PC-9 (cell line): Measurements from ENCODE around the gene AKR1B15. TPM values are rescaled to one million over a fixed set of nuclear protein-coding genes. Genes with fewer than 3 reads are reported as not detected.

Source experiments
- BruUV-seq: library from RNA; stranded (reverse); fragments of 400-500 nt; replicated peaks from 2 replicates; lab custom pipeline; 2021; lab: Mats Ljungman, UMichigan
- CTCF ChIA-PET: fragments of 300-600 bp; sonication (Branson Sonifier 250); formaldehyde crosslinking; loops from one replicate; lab custom pipeline; 2022; ENCODE audit warnings: antibody characterized with exemption; lab: Charles Lee
- POLR2A ChIA-PET: fragments of 300-600 bp; sonication (Branson Sonifier 250); formaldehyde crosslinking; loops from one replicate; lab custom pipeline; 2022; ENCODE audit warnings: antibody characterized with exemption; ENCODE audit not compliant: unreplicated experiment; lab: Charles Lee
- DNase-seq, 2 experiments: peaks; one replicate each; pipeline versions ENCODE4 v3.0.0 to v3.0.0-alpha.2; 2015 to 2022; ENCODE audit warnings: mixed read lengths in 1 of 2
- H2AFZ ChIP-seq: fragments of 200-600 bp; sonication (generic); 2 replicates; pipeline ENCODE4 v1.8.1; 2017; ENCODE audit warnings: antibody characterized with exemption
- H3F3A ChIP-seq: fragments of 200-600 bp; sonication (generic); 2 replicates; pipeline ENCODE4 v1.8.1; 2017; ENCODE audit warnings: antibody characterized with exemption, mild to moderate bottlenecking, low read depth; ENCODE audit not compliant: insufficient read depth
- H3K27ac ChIP-seq: fragments of 200-600 bp; sonication (generic); 2 replicates; pipeline ENCODE4 v1.6.1; 2016; ENCODE audit warnings: mixed run types
- H3K27me3 ChIP-seq: fragments of 200-600 bp; sonication (generic); 2 replicates; pipeline ENCODE4 v1.6.1; 2016; ENCODE audit warnings: low read depth, mixed run types; ENCODE audit not compliant: insufficient read depth
- H3K36me3 ChIP-seq: fragments of 200-600 bp; sonication (generic); 2 replicates; pipeline ENCODE4 v1.6.1; 2016; ENCODE audit warnings: low read depth, mixed run types
- H3K4me1 ChIP-seq: fragments of 200-600 bp; sonication (generic); replicated peaks from 2 replicates; pipeline ENCODE4 v1.6.1; 2016; ENCODE audit warnings: mixed run types; ENCODE audit not compliant: insufficient read depth
- H3K4me2 ChIP-seq: fragments of 200-600 bp; sonication (generic); 2 replicates; pipeline ENCODE4 v1.6.1; 2017; ENCODE audit warnings: mixed run types
- H3K4me3 ChIP-seq: fragments of 200-600 bp; sonication (generic); 2 replicates; pipeline ENCODE4 v1.6.1; 2016; ENCODE audit warnings: mixed run types
- H3K79me2 ChIP-seq: fragments of 200-600 bp; sonication (generic); 2 replicates; pipeline ENCODE4 v1.6.1; 2017; ENCODE audit warnings: low read depth, mixed run types
- H3K9me2 ChIP-seq: fragments of 200-600 bp; sonication (generic); 2 replicates; pipeline ENCODE4 v1.8.1; 2017; ENCODE audit warnings: mild to moderate bottlenecking; ENCODE audit not compliant: insufficient read depth
- H3K9me3 ChIP-seq: fragments of 200-600 bp; sonication (generic); 2 replicates; pipeline ENCODE4 v1.8.1; 2016; ENCODE audit warnings: low read depth; ENCODE audit not compliant: insufficient read depth
- H4K20me1 ChIP-seq: fragments of 200-600 bp; sonication (generic); 2 replicates; pipeline ENCODE4 v1.8.1; 2017; ENCODE audit not compliant: insufficient read depth
- CTCF ChIP-seq: fragments of 200-600 bp; sonication (generic); conservative IDR thresholded peaks from 2 replicates; pipeline ENCODE4 v1.6.1; 2017; ENCODE audit warnings: mixed run types, antibody characterized with exemption, mild to moderate bottlenecking, moderate library complexity
- EZH2 ChIP-seq: fragments of 200-600 bp; sonication (generic); IDR thresholded peaks from 2 replicates; pipeline ENCODE4 v1.8.0; 2017; ENCODE audit warnings: antibody characterized with exemption, low read depth
- intact Hi-C: fragments of 100-400 bp; cut with micrococcal nuclease; formaldehyde crosslinking; loops from one replicate; pipeline ENCODE4 v1.10.0; 2022; ENCODE audit not compliant: unreplicated experiment
- total RNA-seq: library from RNA; stranded (reverse); gene quantifications from 2 replicates; pipeline ENCODE4 v1.2.3, GENCODE V29; 2021

AKR1B15 gene
- total RNA-seq, 1 experiment from 2014 or later: 3.4 TPM

GRCh38 chr7:134513169-134513752 is 35.6 kb upstream of the AKR1B15 start:
- no peaks in the 10 kb centered on the region for H4K20me1 ChIP-seq
- peaks cover 12% of the 10 kb centered on the region; the same call in 1 of the 2 replicates for H3K79me2 ChIP-seq
- H3K9me3 ChIP-seq: 0 out of 2 replicates have a peak, but pooled peaks cover 2% of the 10 kb centered on the region
- no peaks in the 10 kb centered on the region for H3K9me2 ChIP-seq
- peaks cover 53% of the 10 kb centered on the region for H3F3A ChIP-seq
- H3K27ac ChIP-seq: peak overlapping the region; percentile 97
- no peaks in the 10 kb centered on the region for H3K27me3 ChIP-seq
- BruUV-seq: no TSS peak
- no peaks in the 10 kb centered on the region for H3K36me3 ChIP-seq
- peak overlapping the region; percentile 45; the same call in 1 of the 2 replicates for H3K4me3 ChIP-seq
- POLR2A ChIA-PET: no interaction called here
- H2AFZ ChIP-seq: no peak overlapping the region
- peaks cover 83% of the 10 kb centered on the region for H3K4me1 ChIP-seq
- intact Hi-C loops: loop anchor here (1.0 to 10.0 kb wide), 7 partner anchors 81 to 662 kb away; partner anchors contain the start of gene CYREN
- TF ChIP-seq EZH2: no peak
- TF ChIP-seq CTCF: peak; percentile 95
- CTCF ChIA-PET: interaction anchor here (0.6 to 3.8 kb wide), 7 partner anchors 55 to 1812 kb away, joined by 3 to 33 read pairs (median 5); no protein-coding TSS in a partner anchor
- H3K4me2 ChIP-seq: peak overlapping the region; percentile 77
- DNase-seq: peak; percentile 69 to 80

- H3F3A ChIP-seq: peaks cover 53% of the 10 kb centered on the region
- H3K36me3 ChIP-seq: no peaks in the 10 kb centered on the region
- H4K20me1 ChIP-seq: no peaks in the 10 kb centered on the region
- no peaks in the 10 kb centered on the region for H3K9me2 ChIP-seq
- intact Hi-C loops: loop anchor here (5.0 to 10.0 kb wide), 4 partner anchors 377 to 662 kb away; partner anchors contain the start of gene CYREN
- ChIA-PET CTCF (interaction anchor here (0.6 to 3.8 kb wide), 12 partner anchors 13 to 919 kb away, joined by 3 to 33 read pairs (median 3); partner anchors contain the start of genes AKR1B10, AKR1B15 and SLC35B4), POLR2A (interaction anchor here (0.5 to 0.6 kb wide), 3 partner anchors 13 to 82 kb away, joined by 3 to 4 read pairs (median 3); partner anchors contain the start of gene AKR1B10)
- no peak overlapping the region for H2AFZ ChIP-seq
- H3K9me3 ChIP-seq: 0 out of 2 replicates have a peak, but pooled peaks cover 2% of the 10 kb centered on the region
- peak overlapping the region; percentile 35; the same call in 1 of the 2 replicates for H3K4me2 ChIP-seq
- H3K4me3 ChIP-seq: no peak overlapping the region
- TF ChIP-seq EZH2: no peak
- no peak for TF ChIP-seq CTCF
- DNase-seq: no peak
- peaks cover 12% of the 10 kb centered on the region; the same call in 1 of the 2 replicates for H3K79me2 ChIP-seq
- peaks cover 74% of the 10 kb centered on the region for H3K4me1 ChIP-seq
- no TSS peak for BruUV-seq
- peak overlapping the region; percentile 94 for H3K27ac ChIP-seq
- no peaks in the 10 kb centered on the region for H3K27me3 ChIP-seq
Observed at GRCh38 chr7:134514106-134514505, 34.8 kb upstream of the AKR1B15 start.

GRCh38 chr7:134514663-134515062 is 34.2 kb upstream of the AKR1B15 start:
- Histone ChIP-seq H3K4me1 (peaks cover 69% of the 10 kb centered on the region), H3K27me3 (no peaks in the 10 kb centered on the region), H3K36me3 (no peaks in the 10 kb centered on the region), H3K9me3 (0 out of 2 replicates have a peak, but pooled peaks cover 1% of the 10 kb centered on the region), H3K4me3 (no peak overlapping the region), H3K9me2 (no peaks in the 10 kb centered on the region), H3K4me2 (peak overlapping the region; percentile 35; the same call in 1 of the 2 replicates), H3K27ac (peak overlapping the region; percentile 94), H3K79me2 (peaks cover 12% of the 10 kb centered on the region; the same call in 1 of the 2 replicates), H3F3A (peaks cover 53% of the 10 kb centered on the region), H2AFZ (no peak overlapping the region), H4K20me1 (no peaks in the 10 kb centered on the region)
- DNase-seq: peak; percentile 35 to 78
- ChIA-PET CTCF (interaction anchor here (0.6 to 3.8 kb wide), 8 partner anchors 13 to 198 kb away, joined by 3 to 33 read pairs (median 3); partner anchors contain the start of genes AKR1B10, AKR1B15 and SLC35B4), POLR2A (interaction anchor here (0.6 kb wide), 2 partner anchors 13 to 83 kb away, joined by 3 to 4 read pairs; partner anchors contain the start of gene AKR1B10)
- TF ChIP-seq CTCF: peak; percentile 97
- no peak for TF ChIP-seq EZH2
- intact Hi-C loops: loop anchor here (5.0 to 10.0 kb wide), 4 partner anchors 377 to 662 kb away; partner anchors contain the start of gene CYREN
- BruUV-seq: no TSS peak
